NCI-H510A treated with DMSO at 0.1 percent for 48 hours (cell line): Measurements from ENCODE around the gene CLDN19.
"Not testable (repeated sequence)": the region's sequence is repeated elsewhere in the genome, so short reads cannot be mapped to it uniquely, and the experiment has no call there.

Source experiments
- DNase-seq: peaks from one replicate; lab custom pipeline; 2025; lab: John Stamatoyannopoulos, UW

The CLDN19 gene

GRCh38 chr1:42759114-42759513 is 19.1 kb upstream of the CLDN19 start:
- DNase-seq, result no peak

DNA sequence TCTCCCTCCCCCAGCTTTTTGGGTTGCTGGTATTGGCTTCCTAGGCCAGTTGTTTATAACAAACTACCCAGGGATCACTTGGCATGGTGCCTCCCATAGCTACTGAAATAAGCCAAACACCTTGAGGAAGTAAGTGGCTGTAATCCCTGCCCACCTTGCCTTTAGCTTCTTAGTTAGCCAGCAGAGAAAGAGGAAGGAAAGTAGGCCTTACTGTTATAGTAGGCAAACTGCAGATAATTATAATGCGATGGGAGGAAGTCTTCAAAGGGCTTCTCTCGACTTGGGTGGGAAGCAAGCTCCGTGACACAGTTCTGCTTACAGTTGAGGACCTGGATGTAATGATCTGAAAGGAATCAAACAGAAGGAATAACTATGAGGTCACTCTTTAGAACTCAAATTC is 18.6 kb upstream of the CLDN19 start:
- no peak for DNase-seq

DNA sequence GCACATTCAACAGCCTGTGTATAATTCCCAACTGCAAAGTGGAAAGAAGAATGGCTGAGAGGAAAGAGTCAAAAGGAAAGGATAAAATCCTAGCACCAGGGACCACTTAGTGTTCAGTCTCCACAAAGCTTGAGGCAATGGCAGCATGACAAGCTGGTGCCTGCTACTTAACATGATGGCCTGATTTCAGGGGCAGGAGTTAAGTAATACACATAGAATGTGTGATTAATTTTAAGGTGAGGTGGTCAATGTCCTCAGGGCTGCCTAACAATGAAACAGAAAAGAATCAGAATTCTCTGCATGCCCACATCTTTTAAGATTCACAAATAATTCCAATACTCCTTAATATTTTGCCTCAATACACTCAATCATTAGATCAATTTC is 17.8 kb upstream of the CLDN19 start:
- DNase-seq, result no peak

- peak; percentile 76 for DNase-seq
These were observed 17.2 kb upstream of the CLDN19 start for GRCh38 chr1:42756956-42757891.

GRCh38 chr1:42753070-42753469 is 13.0 kb upstream of the CLDN19 start:
- no peak for DNase-seq

GRCh38 chr1:42752284-42752683 is 12.2 kb upstream of the CLDN19 start:
- no peak for DNase-seq

DNA sequence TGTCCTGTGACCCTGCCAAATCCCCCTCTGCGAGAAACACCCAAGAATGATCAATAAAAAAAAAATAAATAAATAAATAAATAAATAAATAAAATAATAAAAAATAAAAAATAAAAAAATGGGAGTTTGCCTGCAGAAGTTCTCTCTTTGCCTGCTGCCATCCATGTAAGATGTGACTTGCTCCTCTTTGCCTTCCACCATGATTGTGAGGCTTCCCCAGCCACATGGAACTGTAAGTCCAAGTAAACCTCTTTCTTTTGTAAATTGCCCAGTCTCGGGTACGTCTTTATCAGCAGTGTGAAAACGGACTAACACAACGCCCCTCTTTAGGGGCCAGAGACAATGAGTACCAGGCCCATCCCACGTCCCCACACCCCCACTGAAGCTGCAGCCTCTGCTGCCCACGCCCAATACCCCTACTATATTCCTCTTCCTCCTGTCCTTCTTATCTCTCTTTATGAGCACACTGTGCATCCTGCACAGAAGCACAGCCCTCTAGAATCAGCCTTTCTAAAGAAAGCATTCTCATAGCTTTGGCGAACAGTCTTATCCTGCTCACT is 11.6 kb upstream of the CLDN19 start:
- not testable (repeated sequence) for DNase-seq

DNA sequence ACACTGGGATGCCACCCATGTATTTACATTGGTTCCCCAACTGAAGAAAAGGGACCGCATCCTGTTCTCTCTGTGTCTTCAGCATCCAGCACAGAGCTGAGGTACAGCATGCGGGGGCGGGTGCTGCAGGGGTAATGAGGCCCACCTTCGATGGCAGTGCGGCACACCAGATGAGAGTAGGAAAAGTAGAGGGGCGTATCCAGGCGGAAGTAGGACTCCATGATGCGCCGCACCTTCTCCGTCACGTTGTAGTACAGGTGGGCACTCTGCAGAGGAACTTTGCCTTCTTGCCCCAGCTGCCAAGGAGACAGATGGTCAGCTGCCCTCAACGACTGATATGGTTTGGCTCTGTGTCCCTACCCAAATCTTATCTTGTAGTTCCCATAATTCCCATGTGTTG is 10.0 kb upstream of the CLDN19 start:
- no peak for DNase-seq

- DNase-seq, result no peak
These were observed 8.7 kb upstream of the CLDN19 start for GRCh38 chr1:42748461-42749410.

- no peak for DNase-seq
These were observed 8.0 kb upstream of the CLDN19 start for GRCh38 chr1:42748021-42748420.

DNA sequence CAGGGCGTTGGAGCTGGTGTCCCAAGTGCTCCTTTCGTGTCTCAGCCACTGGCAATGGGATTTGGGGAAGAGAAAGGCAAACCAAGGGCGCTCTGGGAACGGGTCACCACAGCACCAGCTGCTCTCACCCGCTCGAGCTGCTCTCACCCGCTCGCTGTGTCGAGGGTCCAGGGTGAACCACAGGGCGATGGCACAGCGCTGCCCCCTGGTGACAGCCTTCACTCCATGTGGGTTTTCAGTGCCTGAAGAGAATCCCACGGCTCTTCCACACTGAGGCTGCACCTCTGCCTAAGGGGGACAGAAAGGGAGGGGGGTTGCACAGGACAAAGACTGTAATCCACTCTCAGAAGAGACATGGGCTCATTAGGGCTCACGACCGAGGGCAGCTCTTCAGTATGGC is 7.1 kb upstream of the CLDN19 start:
- DNase-seq, result peak; percentile 23

DNA sequence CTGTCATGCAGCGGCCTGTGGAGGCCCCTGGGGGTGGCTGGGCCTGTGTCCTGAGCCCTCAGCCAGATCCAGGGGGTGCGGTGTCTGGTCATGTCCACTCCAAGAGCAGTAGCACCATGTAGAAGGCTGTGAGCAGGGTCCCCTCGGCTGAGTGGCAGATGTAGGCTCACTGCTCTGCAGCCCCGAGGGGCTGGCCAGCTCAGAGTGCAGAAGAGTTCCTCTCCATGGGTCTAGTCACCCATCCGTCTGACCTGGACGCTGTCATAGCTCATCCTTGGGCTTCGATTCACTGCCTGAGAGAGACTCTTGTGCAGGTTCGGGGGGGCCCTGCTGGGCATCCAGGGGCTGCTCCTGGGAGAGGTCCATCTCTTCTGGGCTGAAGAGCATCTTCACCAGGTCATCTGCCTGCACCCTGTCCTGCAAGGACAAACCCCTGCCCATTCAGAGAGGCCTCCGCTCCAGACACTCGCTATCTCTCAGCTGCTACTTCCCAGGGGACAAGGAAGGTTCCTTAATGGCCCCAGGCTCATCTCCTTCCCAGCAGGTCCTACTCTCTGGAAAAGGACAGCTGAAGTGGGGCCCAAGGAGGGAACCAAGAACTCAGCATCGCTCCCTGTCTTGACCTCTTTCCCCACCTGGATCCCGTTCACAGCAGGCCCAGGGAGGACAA is 6.5 kb upstream of the CLDN19 start:
- no peak for DNase-seq

GRCh38 chr1:42745851-42746250 is 5.8 kb upstream of the CLDN19 start:
- no peak for DNase-seq

DNA sequence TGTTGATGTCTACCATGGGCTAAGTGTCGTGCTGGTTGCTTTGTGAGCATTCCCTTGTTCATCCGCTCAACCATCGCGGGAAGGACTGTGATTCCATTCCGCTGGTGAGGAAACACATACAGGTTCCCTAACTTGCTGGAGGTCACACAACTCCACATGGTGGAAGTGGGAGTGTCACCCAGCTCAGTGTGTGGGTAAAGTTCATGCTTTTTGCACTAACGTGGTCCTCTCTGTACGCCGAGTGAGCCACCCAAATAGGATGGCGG is 4.0 kb upstream of the CLDN19 start:
- DNase-seq, result no peak

- no peak for DNase-seq
These were observed 3.5 kb upstream of the CLDN19 start for GRCh38 chr1:42743317-42744147.

DNA sequence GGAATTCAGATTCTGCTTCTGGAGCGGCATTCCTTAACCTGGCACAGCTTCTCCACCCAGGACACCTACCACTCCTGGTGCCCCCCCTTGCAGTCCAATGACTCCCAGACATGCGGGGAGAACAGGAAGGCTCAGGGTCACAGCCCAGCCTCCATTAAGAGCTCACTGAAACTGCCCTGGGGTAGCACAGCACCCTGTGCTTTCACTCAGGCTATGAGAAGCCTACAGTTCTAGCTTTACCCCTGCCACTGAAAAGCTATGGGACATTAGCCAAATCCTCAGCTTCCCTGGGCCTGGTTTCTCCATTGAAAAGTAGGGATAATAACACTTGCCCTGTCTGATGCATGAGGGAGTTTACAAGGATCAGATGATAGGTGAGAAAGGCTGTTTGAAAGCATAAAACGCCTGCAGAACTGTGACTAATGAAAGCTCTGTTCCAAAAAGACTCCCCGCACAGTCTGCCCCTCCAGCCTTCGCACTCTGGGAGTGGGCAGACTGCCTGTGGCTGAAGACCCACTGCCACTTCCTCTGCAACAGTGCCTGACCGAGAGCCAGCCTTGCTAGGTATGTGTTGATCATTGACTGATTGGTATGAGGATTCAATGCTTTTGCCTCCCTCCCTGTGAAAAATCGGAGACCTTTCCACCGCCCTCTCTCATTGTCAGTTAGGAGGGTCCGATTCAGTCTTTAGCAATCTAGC is 2.7 kb upstream of the CLDN19 start:
- no peak for DNase-seq

DNA sequence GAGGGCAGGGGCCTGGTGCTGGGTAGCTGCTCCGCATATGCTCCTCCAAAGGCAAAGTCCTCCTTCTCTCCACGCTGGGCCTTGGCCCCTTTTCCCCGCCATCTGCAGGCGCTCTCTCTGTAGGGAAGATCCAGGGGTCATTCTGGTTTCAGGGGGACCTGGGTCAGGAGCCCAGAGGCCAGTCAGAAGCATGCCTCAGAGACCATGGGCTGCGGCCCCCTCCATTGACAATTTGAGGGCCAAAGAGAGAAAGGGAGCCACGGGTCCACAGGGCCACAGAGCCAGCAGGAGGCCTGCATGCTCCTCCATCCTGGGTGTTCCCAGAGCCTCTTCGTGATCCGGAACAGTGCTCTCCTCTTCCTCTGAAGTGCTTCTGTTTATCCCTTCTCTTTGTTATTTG is 2.1 kb upstream of the CLDN19 start:
- no peak for DNase-seq

DNA sequence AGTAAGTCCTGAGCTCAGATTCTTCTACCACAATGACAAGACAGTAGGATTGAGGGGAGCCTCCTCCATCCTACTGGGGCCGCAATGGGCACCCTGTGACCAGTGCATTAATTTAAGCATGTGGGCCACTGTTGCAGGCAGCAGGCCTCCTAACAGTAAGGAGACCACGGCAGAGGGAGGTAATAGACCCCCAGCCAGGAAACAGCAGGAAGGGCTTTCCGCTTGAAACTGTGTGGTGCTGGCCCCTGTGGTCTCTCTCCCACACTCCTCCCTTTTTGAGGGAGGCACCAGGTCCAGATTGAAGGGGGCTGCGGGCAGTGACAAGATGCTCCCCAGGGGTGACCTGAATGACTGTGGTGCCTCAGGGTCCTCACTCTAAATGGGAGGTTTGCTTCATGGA is 1.7 kb upstream of the CLDN19 start:
- DNase-seq, result no peak

- DNase-seq, result no peak
These were observed 980 bp upstream of the CLDN19 start for GRCh38 chr1:42740851-42741580.

DNA sequence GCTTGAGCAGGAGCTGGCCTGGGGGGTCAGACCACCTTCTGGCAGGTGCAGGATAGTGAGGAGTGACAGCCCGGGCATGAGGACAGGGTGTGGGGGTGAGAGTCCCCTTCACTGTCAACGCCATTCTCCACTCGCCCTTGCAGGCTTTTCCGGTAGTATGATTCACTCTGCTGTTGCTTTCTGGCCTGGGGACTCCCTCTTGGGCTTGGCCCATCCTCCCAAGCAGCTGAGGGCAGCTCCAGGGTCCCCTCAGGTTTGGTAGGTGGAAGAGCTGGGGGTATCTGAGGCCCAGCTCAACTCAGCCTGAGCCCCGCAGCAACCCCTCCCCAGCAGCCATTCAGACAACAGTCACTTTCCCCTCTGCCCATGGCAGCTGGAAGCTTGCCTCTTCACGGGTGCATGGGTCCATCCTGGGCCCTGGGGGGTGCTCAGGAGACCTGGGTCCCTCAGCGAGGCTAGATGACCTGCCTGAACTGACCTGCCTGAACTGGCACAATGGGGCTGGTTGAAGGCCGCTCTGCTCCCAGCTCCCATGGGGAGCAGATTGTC is 1.3 kb downstream of the CLDN19 start:
- no peak for DNase-seq
